ENCODE measurements around the gene INHBB. TPM values are rescaled to one million over a fixed set of nuclear protein-coding genes. Genes with fewer than 3 reads are reported as not detected.

Gene INHBB
- total RNA-seq, 1 experiment from 2014 or later: 0.27 TPM

- no peaks in the 10 kb centered on the region for H3K79me2 ChIP-seq (ENCODE audit: insufficient read depth, low read length)
- ChIA-PET RAD21 (ENCODE audit: low non-redundant PET in 1 of 2, low total read pairs in 2 of 2, uncharacterized antibody in 2 of 2, unreplicated experiment in 2 of 2) (no interaction called here), POLR2A (no interaction called here), CTCF (no interaction called here)
- DNase-seq (ENCODE audit: low read depth, low spot score) (no peak), ATAC-seq (no peak)
- H3K9me2 ChIP-seq (ENCODE audit: insufficient read depth): no peaks in the 10 kb centered on the region
- H3K27me3 ChIP-seq (ENCODE audit: insufficient read depth, low read length): no peaks in the 10 kb centered on the region
- no TSS peak for BruUV-seq (replicated peaks)
- no peak overlapping the region for H3K4me2 ChIP-seq (ENCODE audit: low read length)
- H3K36me3 ChIP-seq (ENCODE audit: control insufficient read depth in 1 of 2, insufficient read depth in 2 of 2, low read length in 2 of 2): no peaks in the 10 kb centered on the region
- no peak overlapping the region for H3K9ac ChIP-seq (ENCODE audit: low read length)
- no peak for TF ChIP-seq EGR1 (IDR thresholded peaks at IDR 0.05; ENCODE audit: low read depth)
- TF ChIP-seq JUND (IDR thresholded peaks at IDR 0.05): no peak
- TF ChIP-seq FOSL1 (IDR thresholded peaks at IDR 0.05; ENCODE audit: low read depth): no peak
- no peak for TF ChIP-seq SP1 (IDR thresholded peaks at IDR 0.05; ENCODE audit: low read depth)
- no peak for TF ChIP-seq ZFX (IDR thresholded peaks at IDR 0.05)
- TF ChIP-seq YY1 (IDR thresholded peaks at IDR 0.05; ENCODE audit: extremely low read depth, insufficient replicate concordance, low read depth, low read length): no peak
- no peak for TF ChIP-seq POLR2A (IDR thresholded peaks at IDR 0.05; ENCODE audit: borderline replicate concordance, extremely low read depth, insufficient read depth, insufficient read length)
- TF ChIP-seq ELF1 (IDR thresholded peaks at IDR 0.05; ENCODE audit: borderline replicate concordance, low read depth): no peak
- TF ChIP-seq SIN3A (IDR thresholded peaks at IDR 0.05; ENCODE audit: low read depth): no peak
- TF ChIP-seq ZNF274 (IDR thresholded peaks at IDR 0.05; ENCODE audit: low read depth, low read length): no peak
- H3K4me3 ChIP-seq (replicated peaks in 1 of 2; ENCODE audit: low read depth in 1 of 2, low read length in 2 of 2): no peak overlapping the region
- H4K20me1 ChIP-seq (ENCODE audit: insufficient read depth): no peaks in the 10 kb centered on the region
- H2AFZ ChIP-seq (ENCODE audit: low read depth, low read length, poor library complexity, severe bottlenecking): no peak overlapping the region
- no peaks in the 10 kb centered on the region; a peak in 1 of 4 replicates for H3K4me1 ChIP-seq (ENCODE audit: control insufficient read depth in 1 of 2, insufficient read depth in 2 of 2, low read length in 2 of 2)
- no peaks in the 10 kb centered on the region for H3K9me3 ChIP-seq (ENCODE audit: control insufficient read depth in 1 of 2, insufficient read depth in 1 of 2, low read depth in 1 of 2, low read length in 2 of 2)
- no peak overlapping the region for H3K27ac ChIP-seq (ENCODE audit: low read depth, low read length)
- intact Hi-C loops (cut with micrococcal nuclease): no loop called here
Measured at GRCh38 chr2:120357768-120358167, 11.8 kb downstream of the INHBB start.

GRCh38 chr2:120358734-120359465 lies 13.0 kb downstream of the INHBB start:
- Histone ChIP-seq H3K9me2 (ENCODE audit: insufficient read depth) (no peaks in the 10 kb centered on the region), H3K9me3 (ENCODE audit: control insufficient read depth in 1 of 2, insufficient read depth in 1 of 2, low read depth in 1 of 2, low read length in 2 of 2) (no peaks in the 10 kb centered on the region), H2AFZ (ENCODE audit: low read depth, low read length, poor library complexity, severe bottlenecking) (no peak overlapping the region), H3K27ac (ENCODE audit: low read depth, low read length) (no peak overlapping the region), H3K79me2 (ENCODE audit: insufficient read depth, low read length) (no peaks in the 10 kb centered on the region), H3K4me2 (ENCODE audit: low read length) (no peak overlapping the region), H3K36me3 (ENCODE audit: control insufficient read depth in 1 of 2, insufficient read depth in 2 of 2, low read length in 2 of 2) (no peaks in the 10 kb centered on the region), H3K4me3 (replicated peaks in 1 of 2; ENCODE audit: low read depth in 1 of 2, low read length in 2 of 2) (no peak overlapping the region), H3K9ac (ENCODE audit: low read length) (no peak overlapping the region), H3K4me1 (ENCODE audit: control insufficient read depth in 1 of 2, insufficient read depth in 2 of 2, low read length in 2 of 2) (no peaks in the 10 kb centered on the region; a peak in 1 of 4 replicates), H4K20me1 (ENCODE audit: insufficient read depth) (no peaks in the 10 kb centered on the region), H3K27me3 (ENCODE audit: insufficient read depth, low read length) (no peaks in the 10 kb centered on the region)
- no TSS peak for BruUV-seq (replicated peaks)
- DNase-seq (ENCODE audit: low read depth, low spot score) (no peak), ATAC-seq (no peak)
- CTCF ChIA-PET: interaction anchor here (0.8 kb wide), 1 partner anchor 16 kb away, joined by 3 read pairs; no protein-coding TSS in a partner anchor
- TF ChIP-seq, protein P1, sequence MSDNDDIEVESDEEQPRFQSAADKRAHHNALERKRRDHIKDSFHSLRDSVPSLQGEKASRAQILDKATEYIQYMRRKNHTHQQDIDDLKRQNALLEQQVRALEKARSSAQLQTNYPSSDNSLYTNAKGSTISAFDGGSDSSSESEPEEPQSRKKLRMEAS (IDR thresholded peaks at IDR 0.05): no peak
- TF ChIP-seq, protein P2, sequence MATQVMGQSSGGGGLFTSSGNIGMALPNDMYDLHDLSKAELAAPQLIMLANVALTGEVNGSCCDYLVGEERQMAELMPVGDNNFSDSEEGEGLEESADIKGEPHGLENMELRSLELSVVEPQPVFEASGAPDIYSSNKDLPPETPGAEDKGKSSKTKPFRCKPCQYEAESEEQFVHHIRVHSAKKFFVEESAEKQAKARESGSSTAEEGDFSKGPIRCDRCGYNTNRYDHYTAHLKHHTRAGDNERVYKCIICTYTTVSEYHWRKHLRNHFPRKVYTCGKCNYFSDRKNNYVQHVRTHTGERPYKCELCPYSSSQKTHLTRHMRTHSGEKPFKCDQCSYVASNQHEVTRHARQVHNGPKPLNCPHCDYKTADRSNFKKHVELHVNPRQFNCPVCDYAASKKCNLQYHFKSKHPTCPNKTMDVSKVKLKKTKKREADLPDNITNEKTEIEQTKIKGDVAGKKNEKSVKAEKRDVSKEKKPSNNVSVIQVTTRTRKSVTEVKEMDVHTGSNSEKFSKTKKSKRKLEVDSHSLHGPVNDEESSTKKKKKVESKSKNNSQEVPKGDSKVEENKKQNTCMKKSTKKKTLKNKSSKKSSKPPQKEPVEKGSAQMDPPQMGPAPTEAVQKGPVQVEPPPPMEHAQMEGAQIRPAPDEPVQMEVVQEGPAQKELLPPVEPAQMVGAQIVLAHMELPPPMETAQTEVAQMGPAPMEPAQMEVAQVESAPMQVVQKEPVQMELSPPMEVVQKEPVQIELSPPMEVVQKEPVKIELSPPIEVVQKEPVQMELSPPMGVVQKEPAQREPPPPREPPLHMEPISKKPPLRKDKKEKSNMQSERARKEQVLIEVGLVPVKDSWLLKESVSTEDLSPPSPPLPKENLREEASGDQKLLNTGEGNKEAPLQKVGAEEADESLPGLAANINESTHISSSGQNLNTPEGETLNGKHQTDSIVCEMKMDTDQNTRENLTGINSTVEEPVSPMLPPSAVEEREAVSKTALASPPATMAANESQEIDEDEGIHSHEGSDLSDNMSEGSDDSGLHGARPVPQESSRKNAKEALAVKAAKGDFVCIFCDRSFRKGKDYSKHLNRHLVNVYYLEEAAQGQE (IDR thresholded peaks at IDR 0.05; ENCODE audit: low read depth): no peak
- TF ChIP-seq EGR1 (IDR thresholded peaks at IDR 0.05; ENCODE audit: low read depth): no peak
- no peak for TF ChIP-seq YY1 (IDR thresholded peaks at IDR 0.05; ENCODE audit: extremely low read depth, insufficient replicate concordance, low read depth, low read length)
- no peak for TF ChIP-seq ATF3 (IDR thresholded peaks at IDR 0.05)
- no peak for TF ChIP-seq RAD21 (IDR thresholded peaks at IDR 0.05; ENCODE audit: low read depth)
- RAD21 ChIA-PET (ENCODE audit: low non-redundant PET in 1 of 2, low total read pairs in 2 of 2, uncharacterized antibody in 2 of 2, unreplicated experiment in 2 of 2): no interaction called here
- POLR2A ChIA-PET: no interaction called here
- intact Hi-C loops (cut with micrococcal nuclease): no loop called here

All from HCT116 (cell line).